Esophagus squamous epithelium (tissue), 4 donors: ENCODE measurements around the gene CBFA2T3.

Experiments used
- CTCF ChIP-seq, 6 experiments: fragments of 450-650 bp in 4 of 6; fragments of 200-600 bp in 2 of 6; sonication (generic) in 2 of 6; IDR thresholded peaks; one replicate each; pipeline ENCODE4 v1.5.1; 2016 to 2019; ENCODE audit warnings: antibody characterized with exemption in 6 of 6, mild to moderate bottlenecking in 4 of 6, moderate library complexity in 4 of 6
- POLR2A ChIP-seq, 4 donors: fragments of 450-650 bp; IDR thresholded peaks; one replicate each; pipeline ENCODE4 v1.6.1; 2017; ENCODE audit warnings: antibody characterized with exemption in 4 of 4, mild to moderate bottlenecking in 4 of 4, moderate library complexity in 3 of 4

DNA sequence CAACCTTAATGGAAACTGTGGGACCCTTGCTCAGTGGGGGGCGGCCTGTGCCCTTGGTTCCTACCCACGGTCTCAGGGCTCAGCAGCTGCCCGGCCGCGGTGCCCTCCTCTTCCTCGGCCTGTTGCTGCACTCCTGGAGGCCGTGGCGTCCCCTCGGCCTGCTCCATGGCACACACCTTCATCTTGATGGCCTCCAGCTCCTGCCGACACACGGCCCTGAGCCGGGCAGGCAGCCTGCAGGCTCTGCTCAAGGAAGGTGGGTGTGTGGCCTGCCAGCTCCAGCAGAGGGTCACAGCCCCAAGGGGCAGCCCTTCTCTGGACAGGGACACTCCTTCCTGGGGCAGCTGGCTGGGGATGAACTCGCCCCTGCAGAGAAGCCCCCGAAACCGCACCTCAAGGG, 111.3 kb downstream of the CBFA2T3 start:
- TF ChIP-seq CTCF (IDR thresholded peaks at IDR 0.05) (no peak), POLR2A (IDR thresholded peaks at IDR 0.05) (no peak)
